GM12891 (cell line): Measurements from ENCODE around the gene SPDYE5.

Experiments used
- POLR2A ChIP-seq: IDR thresholded peaks from 2 replicates; pipeline ENCODE4 v1.6.1; 2011; ENCODE audit warnings: low read depth, low read length, control low read depth
- POLR2AphosphoS5 ChIP-seq: IDR thresholded peaks from 2 replicates; pipeline ENCODE4 v1.6.1; 2011; ENCODE audit warnings: low read depth, low read length, control low read depth
- TAF1 ChIP-seq: IDR thresholded peaks from 2 replicates; pipeline ENCODE4 v1.6.1; 2011; ENCODE audit warnings: low read depth, low read length, control low read depth

GRCh38 chr7:75533926-75534325 lies 41.8 kb downstream of the SPDYE5 start:
- TF ChIP-seq POLR2A (no peak), POLR2AphosphoS5 (no peak), TAF1 (no peak)
